GM18909 (cell line): ENCODE results near the gene PLEKHM1.
A peak's percentile ranks its signal among the peaks of the same experiment; 100 is the strongest.
"Not testable (repeated sequence)": the region's sequence is repeated elsewhere in the genome, so short reads cannot be mapped to it uniquely, and the experiment has no call there.

ENCODE experiments used
- ATAC-seq: cut with Tn5 transposase; IDR thresholded peaks from one replicate; pipeline ENCODE4 v1.9.1; 2021; ENCODE audit warnings: mild to moderate bottlenecking; ENCODE audit not compliant: unreplicated experiment, poor library complexity

The PLEKHM1 gene

GRCh38 chr17:45468293-45469203 is 22.0 kb downstream of the PLEKHM1 start:
- ATAC-seq: not testable (repeated sequence)

DNA sequence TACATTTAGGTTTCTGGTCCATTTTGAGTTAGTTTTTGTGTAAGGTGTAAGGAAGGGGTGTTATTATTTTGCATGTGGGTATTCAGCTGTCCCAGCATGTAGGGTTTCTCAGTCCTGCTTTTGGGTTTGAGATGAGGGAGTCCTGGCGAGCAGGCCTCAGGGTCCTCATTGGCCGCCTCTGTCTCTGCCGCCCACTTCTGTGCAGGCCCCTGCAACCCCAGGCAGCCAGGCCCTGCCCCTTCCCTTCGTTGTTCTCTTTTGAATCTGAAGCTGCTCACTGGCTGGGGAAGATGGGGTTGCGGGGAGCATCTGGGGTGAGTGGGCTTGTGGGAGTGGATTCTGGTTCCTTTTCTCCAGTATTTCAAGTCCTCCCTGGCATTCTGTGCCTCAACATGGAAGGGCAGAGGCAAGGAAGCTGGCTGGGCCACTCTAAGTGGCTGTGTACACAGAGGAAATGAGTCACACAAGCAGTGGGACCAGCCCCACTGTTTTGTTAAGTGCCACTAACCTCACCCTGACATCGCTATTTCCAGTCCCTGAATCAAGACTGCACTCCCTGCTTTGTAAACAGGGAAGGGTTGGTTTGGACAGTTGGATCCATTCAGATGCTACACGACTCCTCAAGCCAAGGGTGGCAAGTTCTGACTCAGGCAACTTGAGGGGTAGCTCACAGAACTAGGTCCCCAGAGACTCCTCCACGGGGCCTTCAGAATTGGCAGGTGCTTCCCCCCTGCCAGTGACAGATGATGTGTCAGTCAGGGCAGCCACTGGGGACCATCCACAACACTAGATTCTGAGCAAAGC is 28.8 kb downstream of the PLEKHM1 start:
- ATAC-seq: peak; percentile 91

DNA sequence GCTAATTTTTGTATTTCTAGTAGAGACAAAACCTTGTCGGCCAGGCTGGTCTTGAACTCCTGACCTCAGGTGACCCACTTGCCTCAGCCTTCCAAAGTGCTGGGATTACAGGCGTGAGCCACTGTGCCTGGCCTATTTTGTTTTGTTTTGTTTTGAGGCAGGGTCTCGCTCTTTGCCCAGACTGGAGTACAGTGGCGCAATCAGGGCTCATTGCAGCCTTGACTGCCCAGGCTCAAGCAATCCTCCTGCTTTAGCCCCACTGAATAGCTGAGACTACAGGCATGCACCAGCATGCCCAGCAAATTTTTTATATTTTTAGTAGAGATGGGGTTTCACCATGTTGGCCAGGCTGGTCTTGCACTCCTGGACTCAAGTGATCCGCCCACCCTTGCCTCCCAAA is 30.1 kb downstream of the PLEKHM1 start:
- not testable (repeated sequence) for ATAC-seq

- not testable (repeated sequence) for ATAC-seq
These were observed 36.2 kb downstream of the PLEKHM1 start for GRCh38 chr17:45454341-45454740.

- ATAC-seq: not testable (repeated sequence)
These were observed 36.8 kb downstream of the PLEKHM1 start for GRCh38 chr17:45453731-45454130.

- ATAC-seq: not testable (repeated sequence)
These were observed 37.3 kb downstream of the PLEKHM1 start for GRCh38 chr17:45453225-45453534.

GRCh38 chr17:45452329-45453224 is 37.9 kb downstream of the PLEKHM1 start:
- not testable (repeated sequence) for ATAC-seq

DNA sequence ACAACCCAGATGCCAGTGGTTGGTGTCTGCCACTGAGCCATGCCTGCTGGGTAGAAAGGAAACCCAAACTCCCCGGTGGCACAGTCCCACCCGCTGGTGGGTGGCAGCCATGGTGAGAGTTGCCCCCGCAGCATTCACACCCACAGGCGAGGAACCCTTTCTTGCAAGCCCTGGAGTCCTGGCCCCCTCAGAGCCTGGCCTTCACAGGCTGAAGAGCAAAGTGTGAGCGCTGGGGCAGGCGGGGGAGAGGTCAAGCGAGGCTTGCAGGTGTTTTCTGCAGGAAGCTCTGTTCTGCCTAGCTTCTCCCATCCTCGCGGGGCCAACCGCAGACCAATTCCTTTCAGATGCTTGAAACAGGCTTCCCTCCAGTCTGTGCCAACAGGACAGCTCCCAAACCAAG is 38.9 kb downstream of the PLEKHM1 start:
- not testable (repeated sequence) for ATAC-seq

DNA sequence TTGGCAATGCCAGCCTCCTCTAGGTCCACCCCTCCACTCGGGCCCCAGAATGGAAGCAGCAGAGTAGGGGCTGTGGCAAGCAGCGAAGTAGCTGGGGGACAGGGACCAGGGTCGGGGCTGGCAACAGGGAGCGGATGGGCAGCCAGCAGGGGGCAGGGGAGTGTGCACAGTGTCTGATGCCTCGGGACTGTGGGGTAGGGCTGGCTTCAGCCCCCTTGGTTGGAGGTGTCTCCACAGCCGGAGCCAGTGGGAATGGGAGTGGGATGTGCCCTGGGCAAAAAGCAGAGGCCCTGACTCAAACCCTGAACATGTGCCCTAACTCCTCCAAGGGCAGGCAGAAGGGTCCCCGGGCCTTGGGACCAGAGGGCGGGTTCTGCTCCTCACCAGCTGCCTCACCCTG is 39.4 kb downstream of the PLEKHM1 start:
- no peak for ATAC-seq

DNA sequence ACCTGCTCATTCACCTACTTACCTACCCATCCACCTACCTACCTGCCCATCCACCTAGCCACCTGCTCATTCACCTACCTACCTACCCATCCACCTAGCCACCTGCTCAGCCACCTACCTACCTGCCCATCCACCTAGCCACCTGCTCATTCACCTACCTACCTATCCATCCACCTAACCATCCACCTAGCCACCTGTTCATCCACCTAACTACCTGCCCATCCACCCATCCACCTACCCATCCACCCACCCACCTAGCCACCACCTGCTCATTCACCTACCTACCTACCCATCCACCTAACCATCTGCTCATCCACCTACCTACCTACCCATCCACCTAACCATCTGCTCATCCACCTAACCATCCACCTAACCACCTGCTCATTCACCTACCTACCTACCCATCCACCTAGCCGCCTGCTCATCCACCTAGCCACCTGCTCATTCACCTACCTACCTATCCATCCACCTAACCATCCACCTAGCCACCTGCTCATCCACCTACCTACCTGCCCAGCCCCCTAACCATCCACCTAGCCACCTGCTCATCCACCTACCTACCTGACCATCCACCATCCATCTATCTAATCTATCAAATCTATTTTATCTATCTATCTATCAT is 40.7 kb downstream of the PLEKHM1 start:
- not testable (repeated sequence) for ATAC-seq

DNA sequence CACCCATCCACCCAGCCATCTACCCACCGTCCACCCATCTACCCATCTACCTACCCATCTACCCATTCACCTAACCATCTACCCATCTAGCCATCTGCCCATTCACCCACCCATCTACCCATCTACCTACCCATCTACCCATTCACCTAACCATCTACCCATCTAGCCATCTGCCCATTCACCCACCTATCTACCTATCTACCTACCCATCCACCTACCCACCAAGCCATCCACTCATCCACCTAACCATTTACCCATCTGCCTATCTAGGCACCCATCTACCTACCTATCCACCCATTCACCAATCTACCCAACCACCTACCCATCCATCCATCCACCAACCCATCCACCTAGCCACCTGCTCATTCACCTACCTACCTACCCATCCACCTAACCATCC is 41.3 kb downstream of the PLEKHM1 start:
- not testable (repeated sequence) for ATAC-seq

- not testable (repeated sequence) for ATAC-seq
These were observed 42.0 kb downstream of the PLEKHM1 start for GRCh38 chr17:45448483-45448882.

DNA sequence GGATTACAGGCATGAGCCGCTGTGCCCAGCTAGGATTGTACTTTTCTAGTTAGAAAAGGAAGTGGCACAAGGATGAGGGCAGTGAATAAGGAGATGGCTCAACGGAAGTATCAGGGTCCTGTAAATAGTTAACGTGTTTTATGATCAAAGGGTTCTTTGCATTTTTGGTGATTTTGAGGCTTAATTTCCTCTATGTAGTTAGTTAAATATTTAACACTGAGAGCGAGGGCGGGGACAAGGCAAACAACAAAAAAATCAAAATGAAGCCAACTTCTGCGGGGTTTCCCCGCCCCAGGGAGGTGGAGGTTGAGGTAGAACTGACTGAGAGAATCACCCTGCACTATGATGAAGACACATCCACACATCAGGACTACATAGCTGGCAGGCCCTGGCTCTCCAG is 42.5 kb downstream of the PLEKHM1 start:
- not testable (repeated sequence) for ATAC-seq

GRCh38 chr17:45447650-45448049 is 42.9 kb downstream of the PLEKHM1 start:
- ATAC-seq: not testable (repeated sequence)

DNA sequence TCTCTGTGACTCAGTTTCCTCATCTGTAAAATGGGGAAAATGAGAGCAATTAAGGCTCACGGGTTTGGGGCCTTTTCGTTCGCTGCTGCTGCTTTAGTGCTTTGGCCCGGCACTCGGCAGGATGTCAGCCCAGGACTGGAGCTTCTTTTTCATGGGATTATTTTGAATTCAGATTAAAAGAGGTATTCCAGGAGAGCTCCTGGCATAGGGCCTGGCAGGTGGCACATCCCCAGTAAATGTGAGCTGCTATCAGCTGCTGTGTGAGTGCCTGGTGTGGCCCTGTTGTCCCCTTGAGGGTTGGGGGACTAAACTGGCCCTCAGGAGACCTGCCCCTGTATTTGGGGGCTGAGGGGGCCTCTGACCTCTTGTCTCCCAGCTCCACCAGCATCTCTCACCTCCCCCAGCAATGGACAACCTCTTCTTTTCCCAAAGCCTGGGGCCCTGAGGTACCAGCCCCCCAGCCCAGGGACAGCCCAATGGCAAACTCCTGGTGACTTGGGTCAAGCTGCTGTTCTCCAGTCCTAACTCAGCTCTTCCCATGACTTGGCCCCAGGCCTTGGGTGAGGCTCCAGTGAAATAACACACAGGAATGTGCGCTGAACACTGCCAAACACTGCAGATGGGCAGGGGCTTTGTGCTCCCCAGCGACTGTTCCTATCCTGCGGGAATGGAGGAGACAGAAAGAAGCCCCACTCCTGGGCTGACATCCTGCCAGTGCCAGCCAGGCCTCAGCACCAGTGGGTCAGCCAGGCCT is 43.5 kb downstream of the PLEKHM1 start:
- ATAC-seq: not testable (repeated sequence)

DNA sequence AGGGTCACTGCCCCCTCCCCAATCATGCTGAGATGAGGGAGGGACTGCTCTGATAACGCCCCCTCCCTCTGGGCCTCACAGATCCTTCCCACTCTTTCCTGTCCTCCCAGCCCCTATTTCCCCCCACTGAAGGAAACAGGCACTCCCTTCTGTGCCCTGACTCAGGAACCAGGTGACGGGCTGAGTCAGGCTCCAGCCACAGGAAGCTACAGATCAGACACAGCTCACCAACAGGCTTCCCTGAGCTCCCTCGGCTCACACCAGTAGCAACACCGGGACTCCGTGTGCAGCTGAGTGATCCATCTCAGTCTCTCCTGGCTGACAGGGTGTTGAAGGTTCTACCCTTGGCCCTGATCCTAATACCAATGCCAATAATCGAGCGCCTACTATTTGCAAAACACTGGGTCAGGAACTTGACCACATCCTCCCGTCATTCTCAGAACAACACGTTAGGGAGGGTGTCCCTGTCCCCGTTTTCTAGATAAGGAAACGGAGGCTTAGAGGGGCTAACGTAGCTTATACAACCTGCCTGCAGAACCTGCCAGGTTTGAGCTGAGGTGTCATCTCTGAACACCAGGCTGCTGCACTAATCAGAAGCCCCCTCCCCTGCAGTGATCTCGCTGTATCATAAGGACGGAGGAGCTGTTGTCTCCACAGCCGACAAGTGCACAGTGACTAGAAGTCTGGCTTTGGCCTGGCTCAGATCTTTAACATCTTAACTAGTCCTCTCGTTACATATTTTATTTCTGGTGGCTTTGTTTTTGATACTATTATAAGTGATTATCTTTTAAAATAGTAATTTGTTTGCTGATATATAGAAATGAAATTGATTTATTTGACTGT is 44.4 kb downstream of the PLEKHM1 start:
- ATAC-seq: not testable (repeated sequence)

DNA sequence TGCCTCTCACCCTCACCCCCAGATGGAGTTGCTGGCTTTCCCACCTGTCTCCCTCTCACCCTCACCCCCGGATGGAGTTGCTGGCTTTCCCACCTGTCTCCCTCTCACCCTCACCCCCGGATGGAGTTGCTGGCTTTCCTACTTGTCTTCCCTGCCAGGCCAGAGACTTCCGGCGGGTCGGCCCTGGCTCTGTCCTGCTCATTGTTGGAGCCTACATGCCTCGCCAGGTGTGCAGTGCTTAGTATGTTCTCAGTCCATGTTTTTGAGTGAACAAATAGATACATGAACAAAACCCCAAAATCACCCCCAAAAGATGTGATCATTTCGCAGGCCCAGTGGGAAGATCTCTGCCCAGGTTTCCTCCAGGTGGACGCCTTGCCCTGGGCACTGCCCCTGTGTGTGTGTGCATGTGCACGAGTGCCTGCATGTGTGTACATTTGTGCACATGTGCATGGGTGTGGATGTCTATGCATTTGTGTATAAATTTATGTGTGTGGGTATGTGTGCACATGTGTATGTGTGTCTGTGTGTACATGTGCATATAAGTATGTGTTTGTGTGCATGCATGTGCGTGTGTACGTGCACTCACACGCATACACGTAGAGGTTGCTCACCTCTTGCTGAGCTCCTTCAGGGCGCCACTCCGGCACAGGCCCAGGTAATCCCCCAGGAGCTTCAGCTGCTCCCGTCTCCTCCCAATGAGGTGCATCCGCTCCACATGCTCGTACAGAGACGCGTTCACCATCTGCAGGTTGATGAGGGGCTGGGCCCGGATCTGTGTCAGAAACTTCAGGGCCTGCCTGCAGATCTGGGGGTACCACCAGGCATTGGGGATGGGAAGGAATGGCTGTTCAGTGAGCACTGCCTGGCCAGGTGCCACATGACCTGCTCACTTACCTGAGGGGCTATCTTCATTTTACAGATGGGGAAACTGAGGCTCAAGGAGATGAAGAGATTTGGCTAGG is 45.4 kb downstream of the PLEKHM1 start:
- ATAC-seq: not testable (repeated sequence)
